ENCODE data around the gene HBEGF. TPM values are rescaled to one million over a fixed set of nuclear protein-coding genes. Genes with fewer than 3 reads are reported as not detected.

HBEGF gene
- total RNA-seq: 12.6 TPM

DNA sequence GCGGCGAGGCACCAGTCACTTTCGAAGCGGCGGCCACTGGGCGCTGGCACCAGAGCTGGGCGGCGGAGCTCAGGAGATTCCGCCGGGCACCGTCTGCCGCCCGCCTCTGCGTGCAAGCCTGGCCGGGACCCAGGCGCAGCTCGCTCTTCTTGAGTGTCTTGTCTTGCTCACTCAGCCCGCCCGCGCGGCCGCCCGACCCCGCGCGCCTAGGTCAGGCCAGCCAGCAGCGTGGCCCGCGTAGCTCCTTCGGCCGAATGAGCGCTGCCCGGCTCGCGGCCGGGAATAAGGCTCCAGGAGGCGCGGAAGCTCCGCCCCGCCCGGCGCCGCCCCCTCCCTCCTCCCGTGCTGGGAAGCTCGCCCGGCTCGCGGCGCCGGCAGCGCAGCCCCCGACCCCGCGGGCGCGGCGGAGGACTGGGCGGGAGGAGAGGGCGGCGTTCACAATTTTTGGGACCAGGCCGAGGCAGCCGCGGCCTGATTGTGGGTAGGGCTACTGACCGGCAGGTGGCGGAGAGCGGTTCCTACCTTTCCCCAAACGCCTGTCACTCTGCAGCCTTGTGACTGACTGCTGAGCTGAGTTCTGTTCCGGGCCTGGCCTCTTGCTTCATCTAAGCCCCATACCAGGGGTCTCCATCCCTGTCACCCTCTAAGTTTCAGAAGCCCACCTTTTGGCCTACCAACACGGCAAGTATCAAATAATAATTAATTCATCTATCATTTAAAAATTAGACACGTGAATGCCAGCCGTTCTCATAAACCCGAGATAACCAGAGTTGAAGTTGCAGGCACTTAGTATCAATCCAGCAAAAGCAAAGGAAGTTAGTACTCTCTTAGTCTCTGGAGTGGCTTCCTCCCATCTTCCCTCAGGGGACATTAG is at the start of gene HBEGF:
Gene HBEGF, minus strand, starts transcription at position 256 of the 874 bp plus-strand sequence. CDS start 275 bp downstream, outside the sequence.
- peak; percentile 93 to 94 for DNase-seq (ENCODE audit: low spot score in 2 of 2)

DNA sequence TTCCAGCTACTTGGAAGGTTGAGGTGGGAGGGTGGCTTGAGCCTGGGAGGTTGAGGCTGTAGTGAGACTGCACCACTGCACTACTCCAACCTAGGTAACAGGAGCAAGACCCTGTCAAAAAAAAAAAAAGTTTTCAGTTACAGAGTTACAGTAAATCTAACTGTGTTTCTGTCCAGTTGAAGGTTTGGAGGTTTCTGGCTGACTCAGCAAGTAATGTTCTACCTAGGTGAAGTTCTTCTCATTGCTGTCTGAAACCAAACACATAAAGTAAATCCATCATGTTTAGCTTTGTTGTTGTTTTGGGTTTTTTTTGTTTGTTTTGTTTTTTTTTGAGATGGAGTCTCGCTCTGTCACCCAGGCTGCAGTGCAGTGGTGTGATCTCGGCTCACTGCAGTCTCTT is 47.3 kb upstream of the HBEGF start:
- FAIRE-seq (no peak), DNase-seq (ENCODE audit: low spot score in 2 of 2) (no peak)

More for the DNA sequence above, at the start of gene HBEGF:
- FAIRE-seq: no peak

- FAIRE-seq (no peak), DNase-seq (ENCODE audit: low spot score in 2 of 2) (no peak)
Observed at GRCh38 chr5:140391732-140392131, 45.3 kb upstream of the HBEGF start.

GRCh38 chr5:140391312-140391711 is 44.9 kb upstream of the HBEGF start:
- DNase-seq (ENCODE audit: low spot score in 2 of 2) (no peak), FAIRE-seq (no peak)

GRCh38 chr5:140388052-140388451 is 41.6 kb upstream of the HBEGF start:
- no peak for FAIRE-seq

GRCh38 chr5:140383300-140383699 is 36.9 kb upstream of the HBEGF start:
- no peak for DNase-seq (ENCODE audit: low spot score in 2 of 2)
- FAIRE-seq: no peak

More at GRCh38 chr5:140388052-140388451, 41.6 kb upstream of the HBEGF start:
- no peak for DNase-seq (ENCODE audit: low spot score in 2 of 2)

- no peak for FAIRE-seq
- DNase-seq (ENCODE audit: low spot score in 2 of 2): no peak
Observed at GRCh38 chr5:140382866-140383265, 36.5 kb upstream of the HBEGF start.

DNA sequence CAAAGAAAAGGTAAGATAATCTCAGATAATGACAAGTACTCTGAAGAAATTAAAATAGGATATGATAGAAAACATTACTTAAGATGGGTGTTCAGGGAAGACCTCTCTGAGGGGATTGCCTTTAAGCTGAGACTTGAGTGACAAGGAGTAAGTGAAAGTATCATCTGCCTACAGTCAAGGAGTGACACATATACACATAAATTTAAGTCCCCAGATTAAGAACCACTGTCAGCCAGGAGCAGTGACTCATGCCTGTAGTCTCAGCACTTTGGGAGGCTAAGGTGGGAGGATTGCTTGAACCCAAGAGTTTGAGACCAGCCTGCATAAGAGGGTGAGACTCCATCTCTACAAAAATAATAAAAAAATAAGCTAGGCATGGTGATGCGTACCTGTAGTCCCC is 35.6 kb upstream of the HBEGF start:
- FAIRE-seq (no peak), DNase-seq (ENCODE audit: low spot score in 2 of 2) (no peak)

DNA sequence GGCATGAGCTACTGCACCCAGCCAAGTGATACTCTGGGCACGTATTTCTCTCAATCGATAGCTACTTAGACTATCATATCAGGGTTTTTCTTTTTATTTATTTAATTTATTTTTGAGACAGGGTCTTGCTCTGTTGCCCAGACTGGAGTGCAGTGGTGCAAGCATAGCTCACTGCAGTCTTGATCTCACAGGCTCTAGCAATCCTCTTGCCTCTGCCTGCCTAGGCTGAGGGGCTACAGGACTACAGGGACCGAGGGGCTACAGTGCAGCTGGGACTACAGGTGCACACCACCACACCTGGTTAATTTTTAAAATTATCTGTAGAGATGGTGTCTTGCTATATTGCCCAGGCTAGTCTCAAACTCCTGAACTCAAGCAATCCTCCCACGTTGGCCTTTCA is 34.9 kb upstream of the HBEGF start:
- no peak for DNase-seq (ENCODE audit: low spot score in 2 of 2)
- FAIRE-seq: no peak

- peak in 1 of 2 donors; percentile 59 for DNase-seq (ENCODE audit: low spot score in 2 of 2)
- no peak for FAIRE-seq
Observed at GRCh38 chr5:140372971-140373487, 26.6 kb upstream of the HBEGF start.

GRCh38 chr5:140371356-140372151 is 25.2 kb upstream of the HBEGF start:
- no peak for FAIRE-seq
- DNase-seq (ENCODE audit: low spot score in 2 of 2): no peak

- DNase-seq (ENCODE audit: low spot score in 2 of 2): no peak
- no peak for FAIRE-seq
Observed at GRCh38 chr5:140367256-140368013, 21.0 kb upstream of the HBEGF start.

DNA sequence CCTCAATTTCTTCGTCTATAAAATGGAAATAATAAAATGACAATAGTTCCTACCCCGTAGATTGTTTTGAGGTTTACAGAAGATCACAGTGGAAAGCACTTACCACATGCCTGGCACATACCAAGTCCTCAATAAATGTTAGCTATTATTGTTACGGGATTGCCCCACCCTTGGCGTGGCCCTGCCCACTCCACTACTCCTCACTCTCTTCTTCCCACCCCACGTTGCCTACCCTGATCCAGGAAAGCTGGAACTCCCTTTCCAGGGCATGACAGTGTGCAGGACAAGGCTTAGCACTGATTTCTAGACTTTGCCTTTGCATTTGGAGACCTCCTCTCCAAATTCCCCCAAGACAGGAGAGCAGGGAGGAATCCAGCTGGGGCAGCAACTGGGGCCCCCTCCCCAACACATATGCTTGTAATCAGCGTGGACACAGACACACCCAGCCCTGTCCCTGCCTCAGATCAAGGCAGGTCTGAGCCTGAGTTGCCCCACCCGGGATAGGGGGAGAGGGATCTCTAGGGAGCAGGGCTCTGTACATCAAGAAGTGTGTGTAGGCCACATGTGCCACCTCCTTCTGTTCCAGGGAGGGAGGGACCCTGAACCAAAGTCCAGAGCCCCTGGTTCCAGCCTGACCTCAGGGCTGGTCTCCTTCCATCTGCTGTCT is 20.3 kb upstream of the HBEGF start:
- FAIRE-seq: no peak
- no peak for DNase-seq (ENCODE audit: low spot score in 2 of 2)

GRCh38 chr5:140365941-140366340 is 19.5 kb upstream of the HBEGF start:
- DNase-seq (ENCODE audit: low spot score in 2 of 2) (no peak), FAIRE-seq (no peak)

- DNase-seq (ENCODE audit: low spot score in 2 of 2) (no peak), FAIRE-seq (no peak)
Observed at GRCh38 chr5:140365282-140365681, 18.9 kb upstream of the HBEGF start.

GRCh38 chr5:140364472-140364765 is 18.0 kb upstream of the HBEGF start:
- DNase-seq (ENCODE audit: low spot score in 2 of 2) (no peak), FAIRE-seq (no peak)

DNA sequence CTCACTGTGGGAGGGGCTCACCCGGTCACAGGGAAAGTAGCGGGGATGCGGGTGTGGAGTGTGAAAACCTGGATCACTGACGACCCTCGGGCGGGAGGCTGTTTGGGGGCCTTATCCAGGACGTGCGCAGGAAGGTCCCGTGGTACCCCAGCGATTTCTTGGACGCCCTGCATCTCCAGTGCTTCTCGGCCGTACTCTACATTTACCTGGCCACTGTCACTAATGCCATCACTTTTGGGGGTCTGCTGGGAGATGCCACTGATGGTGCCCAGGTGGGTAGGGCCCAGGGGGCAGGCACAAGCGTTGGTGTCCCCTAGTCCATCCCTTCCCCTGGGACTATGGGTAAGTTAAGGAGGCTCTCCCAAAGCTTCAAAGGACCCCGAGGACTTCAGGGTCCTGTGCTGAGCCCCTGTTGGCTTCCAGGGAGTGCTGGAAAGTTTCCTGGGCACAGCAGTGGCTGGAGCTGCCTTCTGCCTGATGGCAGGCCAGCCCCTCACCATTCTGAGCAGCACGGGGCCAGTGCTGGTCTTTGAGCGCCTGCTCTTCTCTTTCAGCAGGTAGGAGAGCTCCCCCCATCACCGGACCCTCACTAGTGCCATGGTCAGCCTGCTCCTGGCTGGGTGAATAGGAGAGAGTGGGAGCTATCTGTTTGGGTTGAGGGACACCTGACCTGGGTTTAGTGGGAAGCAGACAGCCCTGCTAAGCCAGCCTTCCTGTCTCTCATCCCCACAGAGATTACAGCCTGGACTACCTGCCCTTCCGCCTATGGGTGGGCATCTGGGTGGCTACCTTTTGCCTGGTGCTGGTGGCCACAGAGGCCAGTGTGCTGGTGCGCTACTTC is 17.4 kb upstream of the HBEGF start:
- FAIRE-seq (no peak), DNase-seq (ENCODE audit: low spot score in 2 of 2) (no peak)

DNA sequence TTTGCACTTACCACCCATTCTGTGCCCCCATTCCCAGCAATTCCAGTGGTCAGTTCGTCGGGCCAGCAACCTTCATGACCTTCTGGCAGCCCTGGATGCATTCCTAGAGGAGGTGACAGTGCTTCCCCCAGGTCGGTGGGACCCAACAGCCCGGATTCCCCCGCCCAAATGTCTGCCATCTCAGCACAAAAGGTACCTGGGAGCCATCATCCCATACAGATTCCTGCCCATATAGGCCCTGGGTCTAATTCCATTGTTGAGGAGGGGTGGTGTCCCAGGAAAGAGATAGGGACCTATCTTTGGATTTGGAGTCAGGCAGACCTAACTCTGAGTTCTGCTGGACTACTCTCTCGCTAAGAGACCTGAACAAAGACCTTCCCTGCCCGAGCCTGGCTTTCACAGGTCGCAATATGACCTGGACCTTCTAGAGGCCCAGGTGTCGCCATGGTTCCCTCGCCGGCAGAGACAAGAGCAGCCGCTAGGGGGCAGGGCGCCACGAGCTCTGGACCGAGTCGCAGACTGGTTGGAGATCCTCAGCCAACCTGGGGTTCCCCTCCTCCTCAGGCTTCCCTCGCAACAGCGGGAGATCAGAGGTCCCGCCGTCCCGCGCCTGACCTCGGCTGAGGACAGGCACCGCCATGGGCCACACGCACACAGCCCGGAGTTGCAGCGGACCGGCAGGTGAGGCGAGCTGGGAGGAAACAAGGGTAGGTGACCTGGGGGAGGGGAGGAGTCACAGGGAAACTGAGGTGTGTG is 16.6 kb upstream of the HBEGF start:
- peak in 1 of 2 donors; percentile 86 for DNase-seq (ENCODE audit: low spot score in 2 of 2)
- no peak for FAIRE-seq

GRCh38 chr5:140362311-140362710 is 15.9 kb upstream of the HBEGF start:
- DNase-seq (ENCODE audit: low spot score in 2 of 2): no peak
- no peak for FAIRE-seq
